22Rv1 (cell line): Measurements from ENCODE around the gene VPS8.
"Not testable (repeated sequence)": the region's sequence is repeated elsewhere in the genome, so short reads cannot be mapped to it uniquely, and the experiment has no call there.

Experiments used
- CTCF ChIP-seq: fragments of 450-650 bp; IDR thresholded peaks from 2 replicates; pipeline ENCODE4 v1.5.1; 2017; ENCODE audit warnings: mild to moderate bottlenecking
- ZFX ChIP-seq: fragments of 450-650 bp; IDR thresholded peaks from 2 replicates; pipeline ENCODE4 v1.6.1; 2017; ENCODE audit warnings: antibody characterized with exemption, borderline replicate concordance

- not testable (repeated sequence) for TF ChIP-seq CTCF, ZFX
Measured at GRCh38 chr3:184954851-184955250, 142.9 kb downstream of the VPS8 start.
